HepG2 (cell line): ENCODE results near the gene BRIP1. TPM values are rescaled to one million over a fixed set of nuclear protein-coding genes. Genes with fewer than 3 reads are reported as not detected.
A peak's percentile ranks its signal among the peaks of the same experiment; 100 is the strongest.

ENCODE experiments used
- MED1 ChIP-seq: sonication (generic); formaldehyde crosslinking; IDR thresholded peaks from 2 replicates; pipeline ENCODE4 v1.4.0; 2020; ENCODE audit warnings: missing genetic modification reagents
- NRL ChIP-seq: sonication (generic); formaldehyde crosslinking; IDR thresholded peaks from 2 replicates; pipeline ENCODE4 v1.5.0; 2020; ENCODE audit warnings: missing genetic modification reagents, mild to moderate bottlenecking, moderate library complexity, borderline replicate concordance
- RAD21 ChIP-seq: fragments of 450-650 bp; formaldehyde crosslinking; IDR thresholded peaks from 2 replicates; pipeline ENCODE4 v1.5.0; 2020; ENCODE audit warnings: mild to moderate bottlenecking
- RAD51 ChIP-seq: fragments of 450-650 bp; IDR thresholded peaks from 2 replicates; pipeline ENCODE4 v1.6.1; 2016; ENCODE audit warnings: borderline replicate concordance
- STAG1 ChIP-seq: sonication (generic); formaldehyde crosslinking; IDR thresholded peaks from 2 replicates; pipeline ENCODE4 v1.4.0; 2020; ENCODE audit warnings: missing genetic modification reagents
- ZNF3 ChIP-seq: IDR thresholded peaks from 2 replicates; pipeline ENCODE4 v1.7.0; 2017; ENCODE audit warnings: inconsistent platforms
- ZNF530 ChIP-seq: sonication (generic); formaldehyde crosslinking; IDR thresholded peaks from 2 replicates; pipeline ENCODE4 v1.5.0; 2020; ENCODE audit warnings: low read depth, mild to moderate bottlenecking, missing genetic modification reagents
- ZNF547 ChIP-seq: sonication (generic); formaldehyde crosslinking; IDR thresholded peaks from 2 replicates; pipeline ENCODE4 v1.5.1; 2020; ENCODE audit warnings: mild to moderate bottlenecking, missing genetic modification reagents
- ZNF557 ChIP-seq: sonication (generic); formaldehyde crosslinking; IDR thresholded peaks from 2 replicates; pipeline ENCODE4 v1.4.0; 2020; ENCODE audit warnings: missing genetic modification reagents
- ZNF564 ChIP-seq: sonication (generic); formaldehyde crosslinking; IDR thresholded peaks from 2 replicates; pipeline ENCODE4 v1.8.1; 2023; ENCODE audit warnings: mild to moderate bottlenecking, missing genetic modification reagents
- ZNF674 ChIP-seq: sonication (generic); formaldehyde crosslinking; IDR thresholded peaks from 2 replicates; pipeline ENCODE4 v1.5.0; 2020; ENCODE audit warnings: low read depth, mild to moderate bottlenecking, missing genetic modification reagents
- polyA plus RNA-seq, 8 experiments: library from polyadenylated mRNA; depleted of rRNA in 3 of 8; stranded (reverse) in 7 of 8; unstranded in 1 of 8; fragments of >200 nt; fragmentation: Illumina TruSeq in 4 of 8; extraction: Trizol in 4 of 8; gene quantifications; 2 replicates each; pipeline versions ENCODE4 v1.2.1 to v1.2.3, GENCODE V29; 2011 to 2016; ENCODE audit warnings: low read depth in 4 of 8, missing spikeins in 1 of 8, mixed read lengths in 1 of 8; ENCODE audit not compliant: insufficient read depth in 1 of 8
- total RNA-seq, 5 experiments: library from RNA; depleted of rRNA; stranded (reverse); fragments of >200 nt; fragmentation: Illumina TruSeq; extraction: Trizol; gene quantifications; 2 replicates each; pipeline ENCODE4 v1.2.3, GENCODE V29; 2016; ENCODE audit warnings: low read depth in 1 of 5
- TF ChIP-seq, protein P1 (sequence below): IDR thresholded peaks from 2 replicates; pipeline ENCODE4 v1.4.0; 2020; ENCODE audit warnings: mild to moderate bottlenecking, missing genetic modification reagents
- TF ChIP-seq, protein P2 (sequence below): sonication (generic); formaldehyde crosslinking; IDR thresholded peaks from 2 replicates; pipeline ENCODE4 v1.4.0; 2020; ENCODE audit warnings: missing genetic modification reagents
- TF ChIP-seq, protein P3 (sequence below): sonication (generic); formaldehyde crosslinking; IDR thresholded peaks from 2 replicates; pipeline ENCODE4 v1.5.0; 2020; ENCODE audit warnings: missing genetic modification reagents, mild to moderate bottlenecking, borderline replicate concordance
- TF ChIP-seq, protein P4 (sequence below): sonication (generic); formaldehyde crosslinking; IDR thresholded peaks from 2 replicates; pipeline ENCODE4 v1.5.0; 2020; ENCODE audit warnings: missing genetic modification reagents
- TF ChIP-seq, protein P5 (sequence below): sonication (generic); formaldehyde crosslinking; IDR thresholded peaks from 2 replicates; pipeline ENCODE4 v1.5.0; 2020; ENCODE audit warnings: mild to moderate bottlenecking, missing genetic modification reagents, moderate library complexity
- TF ChIP-seq, protein P6 (sequence below): IDR thresholded peaks from 2 replicates; pipeline ENCODE4 v1.6.1; 2018; ENCODE audit warnings: missing genetic modification reagents

The BRIP1 gene
- total and polyA plus RNA-seq, 2 of the 13 experiments (the other 11 are each of a cell fraction or from before 2014, with no cell fraction given): 3.8 to 27.7 TPM

DNA sequence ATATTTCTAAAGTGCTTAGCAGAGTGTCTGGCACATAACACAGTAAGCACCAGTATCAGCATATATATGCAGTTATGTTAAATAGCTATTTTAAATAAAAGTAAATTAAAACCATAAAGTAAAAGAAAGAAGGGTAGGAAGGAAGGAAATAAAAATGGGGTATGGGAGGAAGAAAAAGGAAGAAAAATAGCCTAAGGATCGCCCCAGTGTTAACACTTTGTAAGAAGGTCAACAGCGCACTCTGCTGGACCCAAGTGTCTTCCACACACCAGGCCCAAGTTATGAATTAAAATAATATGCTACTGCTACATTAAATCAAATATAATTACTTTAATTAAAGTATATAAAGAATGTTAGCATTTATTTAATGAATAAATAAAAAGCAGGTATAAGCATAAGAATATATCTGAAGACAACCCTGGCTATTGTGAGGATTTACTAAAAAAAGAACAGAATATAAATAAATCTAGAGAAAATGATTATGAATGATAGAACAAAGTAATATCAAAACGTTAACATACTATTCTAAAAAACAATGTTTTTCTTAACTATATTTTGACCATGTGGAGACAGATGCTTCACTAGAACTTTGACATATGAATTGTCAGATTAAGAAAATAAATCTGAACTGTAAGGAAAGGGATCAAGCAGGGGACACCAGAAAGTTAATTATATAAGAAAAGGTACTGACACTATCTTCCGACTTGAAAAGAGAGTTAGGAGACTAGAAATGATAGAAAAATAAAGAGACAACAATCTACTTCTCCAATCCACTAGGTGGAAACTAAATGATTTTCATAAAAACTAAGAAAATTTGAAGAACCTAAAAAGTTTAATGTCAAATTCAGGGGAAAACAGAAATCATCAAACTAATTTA lies 25.9 kb downstream of the BRIP1 start (continued):
- TF ChIP-seq, protein P1, sequence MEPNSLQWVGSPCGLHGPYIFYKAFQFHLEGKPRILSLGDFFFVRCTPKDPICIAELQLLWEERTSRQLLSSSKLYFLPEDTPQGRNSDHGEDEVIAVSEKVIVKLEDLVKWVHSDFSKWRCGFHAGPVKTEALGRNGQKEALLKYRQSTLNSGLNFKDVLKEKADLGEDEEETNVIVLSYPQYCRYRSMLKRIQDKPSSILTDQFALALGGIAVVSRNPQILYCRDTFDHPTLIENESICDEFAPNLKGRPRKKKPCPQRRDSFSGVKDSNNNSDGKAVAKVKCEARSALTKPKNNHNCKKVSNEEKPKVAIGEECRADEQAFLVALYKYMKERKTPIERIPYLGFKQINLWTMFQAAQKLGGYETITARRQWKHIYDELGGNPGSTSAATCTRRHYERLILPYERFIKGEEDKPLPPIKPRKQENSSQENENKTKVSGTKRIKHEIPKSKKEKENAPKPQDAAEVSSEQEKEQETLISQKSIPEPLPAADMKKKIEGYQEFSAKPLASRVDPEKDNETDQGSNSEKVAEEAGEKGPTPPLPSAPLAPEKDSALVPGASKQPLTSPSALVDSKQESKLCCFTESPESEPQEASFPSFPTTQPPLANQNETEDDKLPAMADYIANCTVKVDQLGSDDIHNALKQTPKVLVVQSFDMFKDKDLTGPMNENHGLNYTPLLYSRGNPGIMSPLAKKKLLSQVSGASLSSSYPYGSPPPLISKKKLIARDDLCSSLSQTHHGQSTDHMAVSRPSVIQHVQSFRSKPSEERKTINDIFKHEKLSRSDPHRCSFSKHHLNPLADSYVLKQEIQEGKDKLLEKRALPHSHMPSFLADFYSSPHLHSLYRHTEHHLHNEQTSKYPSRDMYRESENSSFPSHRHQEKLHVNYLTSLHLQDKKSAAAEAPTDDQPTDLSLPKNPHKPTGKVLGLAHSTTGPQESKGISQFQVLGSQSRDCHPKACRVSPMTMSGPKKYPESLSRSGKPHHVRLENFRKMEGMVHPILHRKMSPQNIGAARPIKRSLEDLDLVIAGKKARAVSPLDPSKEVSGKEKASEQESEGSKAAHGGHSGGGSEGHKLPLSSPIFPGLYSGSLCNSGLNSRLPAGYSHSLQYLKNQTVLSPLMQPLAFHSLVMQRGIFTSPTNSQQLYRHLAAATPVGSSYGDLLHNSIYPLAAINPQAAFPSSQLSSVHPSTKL: no peak
- TF ChIP-seq RAD21 (peak; percentile 66; the same call in 1 of the 2 replicates), ZNF674 (CRISPR knock-in tag) (no peak), STAG1 (CRISPR knock-in tag) (peak; percentile 87), ZNF547 (no peak), ZNF3 (CRISPR knock-in tag) (no peak), ZNF557 (no peak), RAD51 (no peak), ZNF530 (CRISPR knock-in tag) (no peak), ZNF564 (no peak), NRL (CRISPR knock-in tag) (no peak), MED1 (CRISPR knock-in tag) (0 out of 2 replicates have a peak, but pooled peaks have one; percentile 17)
- TF ChIP-seq, protein P2, sequence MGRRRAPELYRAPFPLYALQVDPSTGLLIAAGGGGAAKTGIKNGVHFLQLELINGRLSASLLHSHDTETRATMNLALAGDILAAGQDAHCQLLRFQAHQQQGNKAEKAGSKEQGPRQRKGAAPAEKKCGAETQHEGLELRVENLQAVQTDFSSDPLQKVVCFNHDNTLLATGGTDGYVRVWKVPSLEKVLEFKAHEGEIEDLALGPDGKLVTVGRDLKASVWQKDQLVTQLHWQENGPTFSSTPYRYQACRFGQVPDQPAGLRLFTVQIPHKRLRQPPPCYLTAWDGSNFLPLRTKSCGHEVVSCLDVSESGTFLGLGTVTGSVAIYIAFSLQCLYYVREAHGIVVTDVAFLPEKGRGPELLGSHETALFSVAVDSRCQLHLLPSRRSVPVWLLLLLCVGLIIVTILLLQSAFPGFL: no peak
- TF ChIP-seq, protein P3, sequence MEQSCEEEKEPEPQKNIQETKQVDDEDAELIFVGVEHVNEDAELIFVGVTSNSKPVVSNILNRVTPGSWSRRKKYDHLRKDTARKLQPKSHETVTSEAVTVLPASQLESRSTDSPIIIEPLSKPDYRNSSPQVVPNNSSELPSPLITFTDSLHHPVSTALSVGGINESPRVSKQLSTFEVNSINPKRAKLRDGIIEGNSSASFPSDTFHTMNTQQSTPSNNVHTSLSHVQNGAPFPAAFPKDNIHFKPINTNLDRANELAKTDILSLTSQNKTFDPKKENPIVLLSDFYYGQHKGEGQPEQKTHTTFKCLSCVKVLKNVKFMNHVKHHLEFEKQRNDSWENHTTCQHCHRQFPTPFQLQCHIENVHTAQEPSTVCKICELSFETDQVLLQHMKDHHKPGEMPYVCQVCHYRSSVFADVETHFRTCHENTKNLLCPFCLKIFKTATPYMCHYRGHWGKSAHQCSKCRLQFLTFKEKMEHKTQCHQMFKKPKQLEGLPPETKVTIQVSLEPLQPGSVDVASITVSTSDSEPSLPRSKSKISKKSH: no peak
- TF ChIP-seq, protein P4, sequence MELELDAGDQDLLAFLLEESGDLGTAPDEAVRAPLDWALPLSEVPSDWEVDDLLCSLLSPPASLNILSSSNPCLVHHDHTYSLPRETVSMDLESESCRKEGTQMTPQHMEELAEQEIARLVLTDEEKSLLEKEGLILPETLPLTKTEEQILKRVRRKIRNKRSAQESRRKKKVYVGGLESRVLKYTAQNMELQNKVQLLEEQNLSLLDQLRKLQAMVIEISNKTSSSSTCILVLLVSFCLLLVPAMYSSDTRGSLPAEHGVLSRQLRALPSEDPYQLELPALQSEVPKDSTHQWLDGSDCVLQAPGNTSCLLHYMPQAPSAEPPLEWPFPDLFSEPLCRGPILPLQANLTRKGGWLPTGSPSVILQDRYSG (CRISPR knock-in tag): no peak
- TF ChIP-seq, protein P5, sequence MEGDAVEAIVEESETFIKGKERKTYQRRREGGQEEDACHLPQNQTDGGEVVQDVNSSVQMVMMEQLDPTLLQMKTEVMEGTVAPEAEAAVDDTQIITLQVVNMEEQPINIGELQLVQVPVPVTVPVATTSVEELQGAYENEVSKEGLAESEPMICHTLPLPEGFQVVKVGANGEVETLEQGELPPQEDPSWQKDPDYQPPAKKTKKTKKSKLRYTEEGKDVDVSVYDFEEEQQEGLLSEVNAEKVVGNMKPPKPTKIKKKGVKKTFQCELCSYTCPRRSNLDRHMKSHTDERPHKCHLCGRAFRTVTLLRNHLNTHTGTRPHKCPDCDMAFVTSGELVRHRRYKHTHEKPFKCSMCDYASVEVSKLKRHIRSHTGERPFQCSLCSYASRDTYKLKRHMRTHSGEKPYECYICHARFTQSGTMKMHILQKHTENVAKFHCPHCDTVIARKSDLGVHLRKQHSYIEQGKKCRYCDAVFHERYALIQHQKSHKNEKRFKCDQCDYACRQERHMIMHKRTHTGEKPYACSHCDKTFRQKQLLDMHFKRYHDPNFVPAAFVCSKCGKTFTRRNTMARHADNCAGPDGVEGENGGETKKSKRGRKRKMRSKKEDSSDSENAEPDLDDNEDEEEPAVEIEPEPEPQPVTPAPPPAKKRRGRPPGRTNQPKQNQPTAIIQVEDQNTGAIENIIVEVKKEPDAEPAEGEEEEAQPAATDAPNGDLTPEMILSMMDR (CRISPR knock-in tag): peak; percentile 73
- TF ChIP-seq, protein P6, sequence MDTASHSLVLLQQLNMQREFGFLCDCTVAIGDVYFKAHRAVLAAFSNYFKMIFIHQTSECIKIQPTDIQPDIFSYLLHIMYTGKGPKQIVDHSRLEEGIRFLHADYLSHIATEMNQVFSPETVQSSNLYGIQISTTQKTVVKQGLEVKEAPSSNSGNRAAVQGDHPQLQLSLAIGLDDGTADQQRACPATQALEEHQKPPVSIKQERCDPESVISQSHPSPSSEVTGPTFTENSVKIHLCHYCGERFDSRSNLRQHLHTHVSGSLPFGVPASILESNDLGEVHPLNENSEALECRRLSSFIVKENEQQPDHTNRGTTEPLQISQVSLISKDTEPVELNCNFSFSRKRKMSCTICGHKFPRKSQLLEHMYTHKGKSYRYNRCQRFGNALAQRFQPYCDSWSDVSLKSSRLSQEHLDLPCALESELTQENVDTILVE: 0 out of 2 replicates have a peak, but pooled peaks have one; percentile 40
